Measurements from ENCODE around the gene EIF2D. TPM values are rescaled to one million over a fixed set of nuclear protein-coding genes. Genes with fewer than 3 reads are reported as not detected.

Gene EIF2D
- total and polyA plus RNA-seq, 2 of the 4 experiments (the other 2 are of a cell fraction), result 64.3 to 69.4 TPM

DNA sequence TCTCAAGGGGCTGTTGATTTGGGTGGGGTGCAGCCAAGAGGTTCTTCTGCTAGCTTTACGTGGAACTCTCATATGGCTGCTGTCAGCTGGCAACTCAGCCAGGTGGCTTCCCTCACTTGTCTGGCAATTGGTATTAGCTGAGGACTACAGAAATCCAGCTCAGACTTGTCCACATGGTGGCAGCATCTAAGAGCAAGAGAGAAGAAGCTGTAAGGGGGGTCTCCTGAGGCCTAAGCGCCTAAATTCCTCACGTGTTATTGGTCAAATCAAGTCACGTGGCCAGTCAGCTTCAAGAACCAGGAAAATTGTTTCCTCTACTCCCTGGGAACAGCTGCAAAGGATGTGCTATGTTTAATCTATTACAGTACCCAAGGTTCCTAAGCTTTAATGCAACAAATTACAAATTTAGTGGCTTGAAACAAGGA, 18.8 kb upstream of the EIF2D start:
- Histone ChIP-seq H3K27ac (ENCODE audit: insufficient read depth, low read length) (no peak overlapping the region), H3K14ac (replicated peaks; ENCODE audit: low read depth, low read length) (no peak overlapping the region), H4K8ac (ENCODE audit: low read depth in 2 of 2, low read length in 2 of 2) (0 out of 4 replicates have a peak overlapping the region, but pooled peaks of 1 of the 2 experiments have one; percentile 62), H3K9me1 (ENCODE audit: insufficient read depth, low read length) (0 out of 2 replicates have a peak, but pooled peaks cover 3% of the 10 kb centered on the region), H3K56ac (ENCODE audit: extremely low read depth, insufficient read depth, low read length) (no peak overlapping the region), H4K5ac (ENCODE audit: low read depth, low read length) (no peak overlapping the region), H2AK5ac (ENCODE audit: low read depth, low read length) (no peak overlapping the region), H3K36me3 (ENCODE audit: control insufficient read depth, insufficient read depth, low read length) (no peaks in the 10 kb centered on the region), H3K79me1 (ENCODE audit: low read depth in 1 of 2, low read length in 2 of 2) (peaks cover 0 to 7% of the 10 kb centered on the region in 2 experiments; a peak in 3 of 4 replicates), H3K4me2 (ENCODE audit: low read depth, low read length) (no peak overlapping the region), H2BK20ac (ENCODE audit: low read depth, low read length) (no peak overlapping the region), H3K9me3 (ENCODE audit: control insufficient read depth, insufficient read depth, low read length) (no peaks in the 10 kb centered on the region), H2AFZ (replicated peaks; ENCODE audit: low read length, poor library complexity) (no peak overlapping the region), H2BK15ac (ENCODE audit: low read depth, low read length) (no peak overlapping the region), H2AK9ac (replicated peaks; ENCODE audit: low read depth, low read length, poor library complexity) (no peak overlapping the region), H3K23ac (ENCODE audit: low read depth, low read length) (no peak overlapping the region), H3K4ac (ENCODE audit: low read depth, low read length) (no peak overlapping the region), H3K4me1 (ENCODE audit: control insufficient read depth, insufficient read depth, low read length) (peaks cover 7% of the 10 kb centered on the region), H3K27me3 (ENCODE audit: control insufficient read depth, insufficient read depth, low read length) (peaks cover 13% of the 10 kb centered on the region), H2BK5ac (ENCODE audit: low read depth, low read length, poor library complexity, severe bottlenecking) (no peak overlapping the region), H4K91ac (ENCODE audit: insufficient read depth, low read depth, low read length) (no peak overlapping the region), H3K9ac (ENCODE audit: low read depth, low read length) (no peak overlapping the region), H2BK120ac (ENCODE audit: low read depth, low read length) (no peak overlapping the region), H3K18ac (ENCODE audit: low read depth, low read length) (no peak overlapping the region), H4K20me1 (ENCODE audit: insufficient read depth, low read length) (no peaks in the 10 kb centered on the region), H3K4me3 (ENCODE audit: insufficient read depth, low read depth, low read length) (no peak overlapping the region)
- TF ChIP-seq, protein P1, sequence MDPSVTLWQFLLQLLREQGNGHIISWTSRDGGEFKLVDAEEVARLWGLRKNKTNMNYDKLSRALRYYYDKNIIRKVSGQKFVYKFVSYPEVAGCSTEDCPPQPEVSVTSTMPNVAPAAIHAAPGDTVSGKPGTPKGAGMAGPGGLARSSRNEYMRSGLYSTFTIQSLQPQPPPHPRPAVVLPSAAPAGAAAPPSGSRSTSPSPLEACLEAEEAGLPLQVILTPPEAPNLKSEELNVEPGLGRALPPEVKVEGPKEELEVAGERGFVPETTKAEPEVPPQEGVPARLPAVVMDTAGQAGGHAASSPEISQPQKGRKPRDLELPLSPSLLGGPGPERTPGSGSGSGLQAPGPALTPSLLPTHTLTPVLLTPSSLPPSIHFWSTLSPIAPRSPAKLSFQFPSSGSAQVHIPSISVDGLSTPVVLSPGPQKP (IDR thresholded peaks at IDR 0.05; ENCODE audit: borderline replicate concordance, low read depth, low read length), result no peak
- TF ChIP-seq USF2 (IDR thresholded peaks at IDR 0.05; ENCODE audit: low read depth, low read length) (peak; percentile 96), NFE2L2 (IDR thresholded peaks at IDR 0.05; ENCODE audit: low read depth, low read length) (no peak), POLR2A (IDR thresholded peaks at IDR 0.05; ENCODE audit: low read depth, low read length) (no peak), MAFK (IDR thresholded peaks at IDR 0.05; ENCODE audit: low read depth, low read length) (no peak), CHD1 (IDR thresholded peaks at IDR 0.05; ENCODE audit: low read depth, low read length) (no peak), FOS (IDR thresholded peaks at IDR 0.05; ENCODE audit: low read depth, low read length) (no peak), RAD21 (IDR thresholded peaks at IDR 0.05; ENCODE audit: low read length) (peak; percentile 71), RCOR1 (IDR thresholded peaks at IDR 0.05; ENCODE audit: insufficient replicate concordance, low read length) (no peak), SMC3 (IDR thresholded peaks at IDR 0.05; ENCODE audit: low read depth, low read length) (peak; percentile 76), RFX5 (IDR thresholded peaks at IDR 0.05; ENCODE audit: low read depth, low read length) (no peak), CTCF (conservative IDR thresholded peaks at IDR 0.05; ENCODE audit: low read depth, low read length) (peak; percentile 74), MAZ (IDR thresholded peaks at IDR 0.05; ENCODE audit: borderline replicate concordance, low read depth, low read length) (peak; percentile 51; the same call in 1 of the 2 replicates), MXI1 (IDR thresholded peaks at IDR 0.05; ENCODE audit: borderline replicate concordance, low read depth, low read length) (no peak), CEBPB (IDR thresholded peaks at IDR 0.05; ENCODE audit: low read depth, low read length) (no peak), BHLHE40 (IDR thresholded peaks at IDR 0.05; ENCODE audit: low read depth, low read length) (no peak)
- ChIA-PET POLR2A (ENCODE audit: unreplicated experiment) (no interaction called here), CTCF (interaction anchor here (0.6 to 1.9 kb wide), 18 partner anchors 9 to 351 kb away, joined by 3 to 25 read pairs (median 4); partner anchors contain the start of gene EIF2D)
- BruUV-seq (replicated peaks), result no TSS peak
- intact Hi-C loops (cut with micrococcal nuclease), result loop anchor here (5.0 to 10.0 kb wide), 2 partner anchors 96 to 354 kb away; no protein-coding TSS in a partner anchor
- dilution Hi-C loops (cut with HindIII; ENCODE audit: low sequenced_read_pairs, unreplicated experiment), result no loop called here
- ATAC-seq (ENCODE audit: low read depth) (peak; percentile 10; the same call in 1 of the 2 replicates), DNase-seq (peak; percentile 93)
- in situ Hi-C loops (cut with MboI; ENCODE audit: low sequenced_read_pairs), result no loop called here
- WGBS, 2 experiments (ENCODE audit: extremely low coverage in 2 of 2, insufficient read length in 1 of 2), result no CpG with 5 or more reads among the region's 4 CpGs
